B cell (primary cell): ENCODE measurements around the gene TMEM106C. TPM values are rescaled to one million over a fixed set of nuclear protein-coding genes. Genes with fewer than 3 reads are reported as not detected.

Source experiments
- ATAC-seq: fragments of 200-7000 bp; cut with Tn5 transposase; one replicate; pipeline ENCODE4 v1.10.0; 2021; ENCODE audit warnings: low read depth, mild to moderate bottlenecking, moderate number of reproducible peaks, moderate library complexity
- CTCF ChIA-PET: fragments of 350-600 bp; sonication (Branson Sonifier 250); formaldehyde crosslinking; loops from one replicate; lab custom pipeline; 2021; ENCODE audit warnings: antibody characterized with exemption, inconsistent platforms; lab: Charles Lee
- POLR2A ChIA-PET: fragments of 350-600 bp; sonication (Branson Sonifier 250); formaldehyde crosslinking; loops from one replicate; lab custom pipeline; 2021; ENCODE audit warnings: antibody characterized with exemption; lab: Charles Lee
- DNase-seq: peaks from one replicate; pipeline ENCODE4 v3.0.0; 2013
- H2AFZ ChIP-seq: 2 replicates; pipeline ENCODE4 v1.6.1; 2012; ENCODE audit warnings: mild to moderate bottlenecking, low read depth, low read length; ENCODE audit not compliant: insufficient read depth, poor library complexity, severe bottlenecking
- H3K27ac ChIP-seq, 2 donors: 1 replicate in 1 of 2; 2 replicates in 1 of 2; pipeline ENCODE4 v1.5.1; 2012 to 2013; ENCODE audit warnings: low read length in 2 of 2, mild to moderate bottlenecking in 2 of 2, moderate library complexity in 1 of 2
- H3K27me3 ChIP-seq, 4 experiments: fragments of 200-600 bp in 1 of 4; sonication (generic) in 1 of 4; replicated peaks in 1 of 4; 1 replicate in 2 of 4; 2 replicates in 2 of 4; pipeline versions ENCODE4 v1.6.1 to v1.7.0; 2013 to 2016; ENCODE audit warnings: low read length in 3 of 4, mild to moderate bottlenecking in 2 of 4, mixed read lengths in 1 of 4, moderate library complexity in 1 of 4; ENCODE audit not compliant: insufficient read depth in 4 of 4, control insufficient read depth in 3 of 4; ENCODE audit errors: control extremely low read depth in 1 of 4
- H3K36me3 ChIP-seq, 2 experiments: replicated peaks in 1 of 2; 1 replicate in 1 of 2; 2 replicates in 1 of 2; pipeline versions ENCODE4 v1.6.1 to v1.7.1; 2013; ENCODE audit warnings: low read length in 1 of 2; ENCODE audit not compliant: insufficient read depth in 2 of 2, control insufficient read depth in 1 of 2; ENCODE audit errors: control extremely low read depth in 1 of 2, extremely low read depth in 1 of 2
- H3K4me1 ChIP-seq, 2 donors: fragments of 200-600 bp in 1 of 2; sonication (generic) in 1 of 2; 1 replicate in 1 of 2; 2 replicates in 1 of 2; pipeline versions ENCODE4 v1.5.1 to v1.6.1; 2013 to 2017; ENCODE audit warnings: low read length in 2 of 2; ENCODE audit not compliant: control insufficient read depth in 2 of 2, insufficient read depth in 2 of 2
- H3K4me2 ChIP-seq: replicated peaks from 2 replicates; pipeline ENCODE3; 2012; ENCODE audit warnings: mild to moderate bottlenecking, low read depth, low read length; ENCODE audit not compliant: poor library complexity, severe bottlenecking
- H3K4me3 ChIP-seq, 5 experiments: fragments of 200-600 bp in 1 of 5; sonication (generic) in 1 of 5; 1 replicate in 3 of 5; 2 replicates in 2 of 5; pipeline versions ENCODE4 v1.5.1 to v1.7.0; 2011 to 2016; ENCODE audit warnings: low read length in 4 of 5, mild to moderate bottlenecking in 4 of 5, low read depth in 2 of 5, control low read depth in 1 of 5, moderate library complexity in 1 of 5; ENCODE audit not compliant: insufficient read depth in 1 of 5; ENCODE audit errors: control extremely low read depth in 1 of 5, extremely low read depth in 1 of 5
- H3K79me2 ChIP-seq: fragments of 200-600 bp; sonication (generic); one replicate; pipeline ENCODE4 v1.6.0; 2016; ENCODE audit warnings: low read length; ENCODE audit not compliant: control insufficient read depth, insufficient read depth
- H3K9ac ChIP-seq: fragments of 200-600 bp; sonication (generic); 2 replicates; pipeline ENCODE4 v1.6.1; 2017; ENCODE audit warnings: mild to moderate bottlenecking, low read length, moderate library complexity
- H3K9me3 ChIP-seq, 3 donors: one replicate each; pipeline versions ENCODE4 v1.6.1 to v1.7.1; 2013; ENCODE audit warnings: low read length in 2 of 3; ENCODE audit not compliant: control insufficient read depth in 2 of 3, insufficient read depth in 1 of 3; ENCODE audit errors: control extremely low read depth in 1 of 3
- H4K20me1 ChIP-seq: 2 replicates; pipeline ENCODE4 v1.6.0; 2012; ENCODE audit warnings: mild to moderate bottlenecking, low read length; ENCODE audit not compliant: insufficient read depth, control insufficient read depth, poor library complexity, severe bottlenecking
- H3K27ac Mint-ChIP-seq: one replicate; pipeline ENCODE4 v1.8.0; 2021; ENCODE audit warnings: mixed read lengths
- H3K27me3 Mint-ChIP-seq: one replicate; pipeline ENCODE4 v1.8.0; 2021; ENCODE audit warnings: mixed read lengths
- H3K4me1 Mint-ChIP-seq: one replicate; pipeline ENCODE4 v1.8.0; 2021; ENCODE audit warnings: mixed read lengths
- H3K4me3 Mint-ChIP-seq: one replicate; pipeline ENCODE4 v1.8.0; 2021; ENCODE audit warnings: mixed read lengths
- H3K9me3 Mint-ChIP-seq: one replicate; pipeline ENCODE4 v1.8.0; 2022; ENCODE audit warnings: mixed read lengths; ENCODE audit not compliant: insufficient read depth
- CTCF ChIP-seq: fragments of 200-600 bp; IDR thresholded peaks from one replicate; pipeline ENCODE4 v1.8.0; 2022; ENCODE audit warnings: antibody characterized with exemption, mild to moderate bottlenecking
- EZH2 ChIP-seq: IDR thresholded peaks from 2 replicates; pipeline ENCODE4 v1.6.1; 2012; ENCODE audit warnings: borderline replicate concordance, low read depth, mild to moderate bottlenecking, moderate library complexity, low read length; ENCODE audit not compliant: insufficient read depth, poor library complexity, severe bottlenecking
- WGBS: methylation state at CpG from one replicate; pipeline ENCODE4 v1.1.5; 2013; ENCODE audit warnings: missing lambda C conversion rate; ENCODE audit not compliant: insufficient coverage; 5-methylcytosine and 5-hydroxymethylcytosine counted together
- intact Hi-C: fragments of 100-400 bp; cut with micrococcal nuclease; formaldehyde crosslinking; loops from one replicate; pipeline ENCODE4 v1.10.0; 2022
- polyA plus RNA-seq: library from polyadenylated mRNA; depleted of rRNA; stranded (reverse); fragments of >200 nt; gene quantifications from 2 replicates; pipeline ENCODE4 v1.2.3, GENCODE V29; 2012
- total RNA-seq, 2 donors: library from RNA; stranded (reverse); fragments of 120-200 nt in 1 of 2; gene quantifications; 1 replicate in 1 of 2; 2 replicates in 1 of 2; pipeline versions ENCODE4 v1.2.3 to v1.2.4, GENCODE V29; 2013 to 2022

The TMEM106C gene
- total and polyA plus RNA-seq, 2 donors (not counting 1 experiment from before 2014, with no cell fraction given): 37.5 to 44.2 TPM

- ChIA-PET POLR2A (no interaction called here), CTCF (interaction anchor here (0.9 to 1.2 kb wide), 3 partner anchors 16 to 210 kb away, joined by 3 to 4 read pairs (median 4); partner anchors contain the start of genes ASB8 and TMEM106C)
- H4K20me1 ChIP-seq: no peaks in the 10 kb centered on the region
- Mint-ChIP-seq H3K27me3 (peaks cover 23% of the 10 kb centered on the region), H3K27ac (no peak overlapping the region), H3K9me3 (no peaks in the 10 kb centered on the region), H3K4me1 (no peaks in the 10 kb centered on the region), H3K4me3 (no peak overlapping the region)
- 97% methylated on average over 6 of the region's 12 CpGs for whole genome bisulfite sequencing
- intact Hi-C loops: no loop called here
- no peak overlapping the region for H2AFZ ChIP-seq
- TF ChIP-seq EZH2: no peak
- TF ChIP-seq CTCF: no peak
- H3K79me2 ChIP-seq: no peaks in the 10 kb centered on the region
- H3K4me1 ChIP-seq: no peaks in the 10 kb centered on the region
- no peak overlapping the region for H3K4me2 ChIP-seq
- no peaks in the 10 kb centered on the region for H3K36me3 ChIP-seq
- no peak for DNase-seq
- ATAC-seq: no peak
- no peak overlapping the region for H3K4me3 ChIP-seq
- no peak overlapping the region for H3K27ac ChIP-seq
- H3K9me3 ChIP-seq: peaks cover 0 to 7% (median 0%) of the 10 kb centered on the region in 3 donors
- H3K9ac ChIP-seq: no peak overlapping the region
- H3K27me3 ChIP-seq: peaks cover 0 to 14% (median 0%) of the 10 kb centered on the region in 4 experiments
These were observed 16.1 kb upstream of the TMEM106C start for GRCh38 chr12:47947341-47947740.

DNA sequence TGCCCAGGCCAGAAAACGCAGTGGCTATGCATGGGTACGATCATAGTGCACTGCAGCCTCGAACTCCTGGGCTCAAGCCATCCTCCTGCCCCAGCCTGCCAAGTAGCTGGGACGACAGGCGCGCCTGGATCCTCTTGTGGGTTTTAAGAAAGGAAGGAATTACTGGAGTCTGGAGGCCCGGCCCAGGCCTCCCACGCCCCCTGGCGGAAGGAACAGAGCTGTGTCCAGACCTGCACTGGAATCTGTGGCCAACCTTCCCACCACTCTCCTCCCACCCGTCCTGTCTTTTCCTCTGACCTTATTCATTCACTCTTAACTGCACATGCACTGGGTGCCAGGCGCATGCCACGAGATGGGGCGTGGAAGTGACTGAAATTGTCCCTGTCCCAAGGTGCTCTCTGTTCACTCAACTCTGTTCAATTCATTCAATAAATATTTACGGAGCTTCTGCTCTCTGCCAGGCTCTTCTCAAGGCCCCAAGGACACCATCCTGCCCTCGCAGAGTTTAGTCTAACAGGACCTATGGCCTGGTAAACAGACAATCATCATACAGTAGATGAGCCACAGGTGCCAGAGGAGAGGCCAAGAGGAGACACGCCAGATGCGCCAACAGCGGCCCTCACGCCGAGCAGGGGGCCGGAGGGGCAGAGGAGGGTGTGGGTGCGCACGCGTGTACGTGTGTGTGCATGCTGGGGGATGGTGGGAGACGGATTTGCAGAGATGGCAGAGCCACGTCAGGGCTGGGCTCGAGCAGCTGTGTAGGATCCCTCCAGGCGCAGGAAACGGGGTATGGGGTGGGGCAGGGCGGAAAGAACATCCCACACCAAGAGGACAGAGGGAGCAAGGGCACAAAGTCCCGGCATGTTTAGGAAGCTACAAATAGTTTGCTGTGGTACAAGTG lies 13.7 kb upstream of the TMEM106C start:
- H3K27ac Mint-ChIP-seq: no peak overlapping the region
- no peaks in the 10 kb centered on the region for H3K9me3 ChIP-seq
- H3K9ac ChIP-seq: no peak overlapping the region
- no peaks in the 10 kb centered on the region for H3K9me3 Mint-ChIP-seq
- no peak overlapping the region for H2AFZ ChIP-seq
- peaks cover 0 to 14% (median 0%) of the 10 kb centered on the region in 4 experiments for H3K27me3 ChIP-seq
- no peak overlapping the region for H3K4me2 ChIP-seq
- H3K27me3 Mint-ChIP-seq: peaks cover 21% of the 10 kb centered on the region
- ChIA-PET POLR2A (no interaction called here), CTCF (interaction anchor here (0.7 to 2.3 kb wide), 10 partner anchors 15 to 329 kb away, joined by 3 to 9 read pairs (median 4); partner anchors contain the start of gene VDR)
- no peak for TF ChIP-seq EZH2
- peak; percentile 73 for TF ChIP-seq CTCF
- H4K20me1 ChIP-seq: no peaks in the 10 kb centered on the region
- no peak overlapping the region for H3K4me3 ChIP-seq
- H3K27ac ChIP-seq: no peak overlapping the region
- ATAC-seq (peak; percentile 36), DNase-seq (peak; percentile 53)
- WGBS: 69% methylated on average over 27 of the region's 32 CpGs
- no peaks in the 10 kb centered on the region for H3K36me3 ChIP-seq
- H3K4me3 Mint-ChIP-seq: no peak overlapping the region
- no peaks in the 10 kb centered on the region for H3K79me2 ChIP-seq
- intact Hi-C loops: loop anchor here (2.0 kb wide), 1 partner anchor 235 kb away; no protein-coding TSS in a partner anchor
- H3K4me1 Mint-ChIP-seq: no peaks in the 10 kb centered on the region
- H3K4me1 ChIP-seq: no peaks in the 10 kb centered on the region
